GM23338 (cell line): ENCODE measurements around the gene OR52E8.

Experiments
- EZH2 ChIP-seq: fragments of 200-600 bp; sonication (generic); IDR thresholded peaks from one replicate; pipeline ENCODE4 v1.8.0; 2017; ENCODE audit warnings: antibody characterized with exemption, mild to moderate bottlenecking, low read depth; ENCODE audit not compliant: unreplicated experiment
- NANOG ChIP-seq: IDR thresholded peaks from 2 replicates; pipeline ENCODE4 v1.6.1; 2016; ENCODE audit warnings: antibody characterized with exemption, borderline replicate concordance
- ZNF114 ChIP-seq: fragments of 250-450 bp; sonication (Bioruptor Pico); IDR thresholded peaks from 2 replicates; pipeline ENCODE4 v1.5.0; 2020; ENCODE audit warnings: mild to moderate bottlenecking, moderate library complexity
- TF ChIP-seq, protein P1 (sequence below), 2 experiments: fragments of 200-600 bp in 1 of 2; sonication (generic) in 1 of 2; conservative IDR thresholded peaks; 2 replicates each; pipeline versions ENCODE4 v1.5.1 to v1.6.1; 2016 to 2017; ENCODE audit warnings: antibody characterized with exemption in 2 of 2, low read depth in 2 of 2, mild to moderate bottlenecking in 2 of 2, moderate library complexity in 1 of 2

GRCh38 chr11:5808500-5809121 is 48.9 kb downstream of the OR52E8 start, which contains the start of gene OR52N2:
- TF ChIP-seq, protein P1, sequence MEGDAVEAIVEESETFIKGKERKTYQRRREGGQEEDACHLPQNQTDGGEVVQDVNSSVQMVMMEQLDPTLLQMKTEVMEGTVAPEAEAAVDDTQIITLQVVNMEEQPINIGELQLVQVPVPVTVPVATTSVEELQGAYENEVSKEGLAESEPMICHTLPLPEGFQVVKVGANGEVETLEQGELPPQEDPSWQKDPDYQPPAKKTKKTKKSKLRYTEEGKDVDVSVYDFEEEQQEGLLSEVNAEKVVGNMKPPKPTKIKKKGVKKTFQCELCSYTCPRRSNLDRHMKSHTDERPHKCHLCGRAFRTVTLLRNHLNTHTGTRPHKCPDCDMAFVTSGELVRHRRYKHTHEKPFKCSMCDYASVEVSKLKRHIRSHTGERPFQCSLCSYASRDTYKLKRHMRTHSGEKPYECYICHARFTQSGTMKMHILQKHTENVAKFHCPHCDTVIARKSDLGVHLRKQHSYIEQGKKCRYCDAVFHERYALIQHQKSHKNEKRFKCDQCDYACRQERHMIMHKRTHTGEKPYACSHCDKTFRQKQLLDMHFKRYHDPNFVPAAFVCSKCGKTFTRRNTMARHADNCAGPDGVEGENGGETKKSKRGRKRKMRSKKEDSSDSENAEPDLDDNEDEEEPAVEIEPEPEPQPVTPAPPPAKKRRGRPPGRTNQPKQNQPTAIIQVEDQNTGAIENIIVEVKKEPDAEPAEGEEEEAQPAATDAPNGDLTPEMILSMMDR (conservative IDR thresholded peaks at IDR 0.05; ENCODE audit: low read depth in 2 of 2) = peak; percentile 92 to 97
- no peak for TF ChIP-seq ZNF114
- no peak for TF ChIP-seq NANOG
- TF ChIP-seq EZH2 = no peak
